GM19023 (cell line): ENCODE data around the gene TANC2.

ENCODE experiments used
- ATAC-seq: cut with Tn5 transposase; IDR thresholded peaks from one replicate; pipeline ENCODE4 v1.9.1; 2021; ENCODE audit warnings: mild to moderate bottlenecking, moderate library complexity; ENCODE audit not compliant: unreplicated experiment

TANC2 gene

DNA sequence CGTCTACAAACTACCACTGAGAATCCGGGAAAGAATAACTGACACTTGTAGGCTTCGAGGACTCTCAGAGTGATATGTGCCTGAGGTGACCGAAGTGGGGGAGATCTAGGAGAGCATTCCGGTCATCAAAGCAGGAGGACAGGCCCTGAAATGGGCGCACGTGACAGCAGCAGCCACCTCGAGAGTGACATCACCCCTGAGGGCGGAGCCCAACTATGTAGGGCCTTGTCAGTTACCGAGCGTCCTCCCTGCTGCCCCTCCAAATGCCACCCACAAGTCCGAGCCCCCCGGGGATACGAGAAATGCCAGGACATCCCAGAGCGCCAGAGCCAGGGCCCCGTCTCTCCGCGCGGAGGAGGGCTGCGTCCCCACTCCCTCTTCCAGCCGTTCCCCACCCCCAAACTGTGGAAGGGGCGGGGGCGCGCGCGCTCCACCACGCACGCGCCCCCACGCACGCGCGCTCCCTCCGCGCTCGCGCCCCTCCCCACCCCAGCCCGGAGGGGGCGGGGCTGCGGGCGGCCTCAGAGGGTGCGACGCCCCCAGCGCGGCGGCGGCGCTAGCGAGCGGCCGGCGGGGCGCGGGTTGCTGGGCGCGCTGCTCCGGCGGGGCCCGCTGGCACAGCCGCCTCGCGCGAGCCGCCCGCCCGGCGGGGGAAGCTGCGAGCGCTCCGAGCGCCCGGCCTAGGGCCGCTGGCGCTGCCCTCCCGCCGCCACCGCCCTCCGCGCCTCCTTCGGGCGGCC lies at the start of gene TANC2:
TANC2 (plus strand) TSS at position 550 of the 740 bp plus-strand sequence. CDS start 43,325 bp downstream, outside the sequence.
- peak; percentile 60 for ATAC-seq

DNA sequence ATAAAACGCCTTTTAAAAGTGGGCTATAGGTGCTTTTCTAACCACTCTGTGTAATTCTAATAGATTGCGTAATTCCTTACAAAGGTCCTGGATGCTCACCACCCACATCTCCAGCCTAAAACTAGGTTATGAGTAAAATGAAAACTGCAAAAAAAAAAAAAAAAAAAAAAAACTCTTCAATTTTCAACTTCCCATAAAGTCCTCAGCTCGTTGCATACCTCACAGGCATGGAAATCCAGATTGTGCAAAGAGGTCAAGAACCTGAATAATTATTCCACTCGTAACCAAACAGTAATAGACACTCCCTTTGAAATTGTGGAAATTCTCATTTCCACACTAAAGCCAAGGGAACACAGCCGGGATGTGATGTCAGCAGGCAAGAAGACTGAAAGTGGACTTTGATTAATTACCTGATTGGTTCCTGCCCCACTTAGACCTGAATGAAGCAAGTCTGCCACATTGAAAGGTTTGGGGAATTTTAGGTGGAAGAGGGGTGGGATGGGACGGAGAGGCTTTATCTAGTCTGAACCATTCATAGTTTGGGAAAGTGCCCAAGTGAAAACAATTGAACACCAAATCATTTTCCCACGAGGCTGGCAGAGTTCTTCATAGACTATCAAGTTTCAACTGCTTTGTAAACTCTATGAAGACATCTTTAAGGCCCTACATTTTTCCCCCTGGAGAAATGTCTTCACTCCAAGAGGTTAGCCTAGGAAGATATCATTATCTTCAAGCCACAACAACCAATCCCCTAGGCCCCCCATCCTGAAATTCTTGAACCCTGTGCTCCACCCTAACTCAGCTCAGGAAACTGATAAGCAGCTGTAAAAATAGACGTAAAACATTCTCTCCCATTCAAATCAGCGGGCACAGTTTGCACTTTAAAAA lies 49.1 kb upstream of the TANC2 start:
- ATAC-seq = no peak

DNA sequence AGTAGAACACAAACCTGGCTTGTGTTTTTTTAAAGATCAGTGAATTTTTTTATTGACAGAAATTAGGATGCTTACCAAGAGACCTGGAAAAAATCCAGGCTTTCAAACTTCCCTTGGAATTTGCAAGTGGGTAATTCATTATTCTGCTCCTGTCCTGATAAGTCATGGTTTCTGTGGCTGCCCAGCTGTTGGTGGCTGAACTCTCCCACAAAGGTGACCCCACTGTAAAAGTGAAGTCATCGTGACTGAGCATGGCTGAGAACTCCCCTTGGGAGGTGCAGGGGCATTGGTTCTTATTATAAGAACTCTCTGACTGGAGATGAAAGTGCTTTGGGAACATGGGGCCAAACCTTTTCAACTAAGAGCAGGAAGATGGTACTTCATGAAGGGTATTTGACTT lies 46.6 kb upstream of the TANC2 start:
- ATAC-seq = no peak

DNA sequence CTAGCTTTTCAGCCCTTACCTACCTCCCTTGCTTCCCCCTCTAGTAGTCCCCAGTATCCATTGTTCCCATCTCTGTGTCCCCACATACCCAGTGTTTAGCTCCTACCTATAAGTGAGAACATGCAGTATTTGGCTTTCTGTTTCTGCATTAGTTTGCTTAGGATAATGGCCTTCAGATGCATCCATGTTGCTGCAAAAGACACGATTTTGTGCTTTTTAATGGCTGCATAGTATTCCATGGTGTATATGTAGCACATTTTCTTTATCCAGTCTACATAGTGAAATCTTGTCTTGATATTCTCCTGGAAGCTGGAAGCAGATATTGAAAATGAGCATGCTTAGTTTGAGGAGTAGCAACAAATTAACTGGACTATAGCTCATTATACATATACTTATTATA lies 45.7 kb upstream of the TANC2 start:
- no peak for ATAC-seq

DNA sequence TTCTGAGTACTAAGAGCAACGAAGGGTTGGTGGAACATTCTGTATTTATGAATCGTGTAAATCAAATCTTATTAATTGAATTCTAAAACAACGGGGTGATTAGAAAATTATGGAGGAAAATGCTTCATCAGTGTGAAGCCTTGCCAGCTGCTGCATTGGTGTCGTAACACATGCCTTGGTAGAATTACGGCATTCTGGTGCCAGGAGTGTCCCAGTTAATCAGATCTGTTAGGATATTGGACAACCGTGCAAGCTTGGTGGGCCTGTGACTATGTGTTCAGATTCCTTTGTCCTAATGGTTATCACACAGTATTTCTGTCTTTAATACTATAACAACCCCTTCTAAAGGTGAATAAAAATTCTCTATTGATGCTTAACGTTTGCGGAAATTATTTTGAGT lies 44.2 kb upstream of the TANC2 start:
- ATAC-seq = no peak

DNA sequence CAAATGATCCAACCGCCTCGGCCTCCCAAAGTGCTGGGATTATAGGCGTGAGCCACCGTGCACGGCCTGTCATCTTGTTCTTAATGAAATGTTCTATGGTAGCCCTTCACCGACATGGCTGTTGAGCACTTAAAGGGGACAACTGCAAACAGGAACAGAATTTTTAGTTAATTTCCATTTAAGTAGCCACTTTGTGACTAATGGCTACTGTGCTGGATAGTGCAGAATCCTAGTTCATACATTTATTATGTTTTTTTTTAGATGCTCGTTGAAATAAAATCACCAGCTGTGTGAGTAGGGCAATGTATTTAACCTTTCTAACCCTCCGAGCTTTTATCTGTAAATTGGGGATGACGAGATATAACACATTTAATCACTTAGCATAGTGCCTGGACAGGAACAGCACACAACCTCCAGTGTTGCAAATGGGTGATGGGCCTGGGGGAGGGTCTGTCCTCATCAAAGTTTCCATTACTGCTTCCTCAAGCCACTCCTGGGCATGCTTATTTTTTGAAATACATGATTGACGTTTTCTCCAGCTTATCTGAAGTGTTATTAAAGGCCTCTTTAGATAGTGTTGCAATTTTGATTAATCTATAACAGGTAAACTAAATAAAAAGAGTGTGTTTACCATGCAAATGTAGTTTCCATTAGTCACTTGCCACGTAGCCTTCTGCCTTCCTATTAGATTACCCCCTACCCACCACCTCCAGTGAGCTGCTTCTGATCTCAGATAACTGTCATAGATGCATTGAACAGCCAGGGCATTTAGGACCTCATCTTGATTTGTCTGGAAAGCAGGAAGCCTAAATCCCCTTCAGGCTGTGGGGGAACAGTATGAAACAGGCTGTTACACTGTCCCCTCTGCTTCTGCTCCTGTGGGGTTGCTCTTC lies 42.5 kb upstream of the TANC2 start:
- ATAC-seq = no peak

DNA sequence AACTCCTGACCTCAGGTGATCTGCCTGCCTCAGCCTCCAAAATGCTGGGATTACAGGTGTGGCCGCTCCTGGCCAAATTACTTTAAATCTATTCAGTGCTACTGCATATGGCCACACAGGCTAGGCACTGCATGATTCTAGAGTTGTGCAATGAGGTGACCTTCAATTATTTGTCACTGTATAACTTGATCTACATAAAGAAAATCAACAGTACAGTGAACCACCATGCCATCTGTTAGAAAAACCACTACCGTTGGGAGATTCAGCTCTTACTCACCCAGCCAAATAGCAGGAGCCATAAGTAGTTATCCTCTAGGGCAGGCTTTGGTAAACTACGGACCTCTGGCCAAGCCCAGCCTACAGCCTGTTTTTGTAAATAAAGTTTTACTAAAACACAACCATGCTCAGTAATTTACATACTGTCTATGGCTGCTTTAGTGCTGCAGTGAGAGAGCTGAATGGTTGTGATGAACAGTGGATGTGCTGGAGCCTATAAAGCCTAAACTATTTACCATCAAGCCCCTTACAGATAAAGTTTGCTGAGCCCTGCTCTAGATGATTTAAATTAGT lies 40.7 kb upstream of the TANC2 start:
- no peak for ATAC-seq

DNA sequence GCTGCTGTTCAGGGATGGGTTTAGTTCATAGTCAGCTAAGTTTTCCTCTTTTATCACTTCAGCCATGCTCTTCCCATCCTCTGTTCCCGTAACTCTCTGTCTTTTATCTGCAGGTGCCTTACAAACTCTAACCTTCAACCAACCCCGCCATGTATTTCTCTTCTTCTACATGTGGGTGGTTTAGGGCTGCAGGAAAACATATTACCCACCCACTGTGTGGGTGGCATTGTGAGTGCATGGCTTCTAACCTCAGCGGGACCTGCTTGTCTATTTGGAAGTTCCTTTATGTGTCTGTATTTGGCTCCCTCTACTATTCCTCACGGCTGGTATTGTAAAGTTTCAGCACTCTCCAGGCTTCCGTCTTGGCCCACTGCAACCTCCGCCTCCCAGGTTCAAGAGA lies 39.0 kb upstream of the TANC2 start:
- ATAC-seq = no peak

DNA sequence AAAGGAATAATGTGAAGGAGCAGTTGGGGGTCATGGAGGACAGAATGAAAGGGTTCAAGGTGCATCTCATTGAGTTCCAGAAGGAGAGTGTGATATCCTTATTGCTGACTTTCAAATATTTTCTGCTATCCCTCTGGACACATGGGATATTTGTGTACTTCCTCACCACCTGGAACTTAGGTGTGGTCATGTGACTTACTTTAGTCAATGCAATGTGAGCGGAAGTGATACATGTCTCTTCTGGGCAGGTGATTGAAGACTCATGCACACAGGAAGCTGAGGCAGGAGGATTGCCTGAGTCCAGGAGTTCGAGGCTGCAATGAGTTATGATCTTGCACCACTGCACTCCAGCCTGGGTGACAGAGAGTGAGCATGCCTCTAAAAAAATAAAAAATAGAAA lies 36.7 kb upstream of the TANC2 start:
- no peak for ATAC-seq

DNA sequence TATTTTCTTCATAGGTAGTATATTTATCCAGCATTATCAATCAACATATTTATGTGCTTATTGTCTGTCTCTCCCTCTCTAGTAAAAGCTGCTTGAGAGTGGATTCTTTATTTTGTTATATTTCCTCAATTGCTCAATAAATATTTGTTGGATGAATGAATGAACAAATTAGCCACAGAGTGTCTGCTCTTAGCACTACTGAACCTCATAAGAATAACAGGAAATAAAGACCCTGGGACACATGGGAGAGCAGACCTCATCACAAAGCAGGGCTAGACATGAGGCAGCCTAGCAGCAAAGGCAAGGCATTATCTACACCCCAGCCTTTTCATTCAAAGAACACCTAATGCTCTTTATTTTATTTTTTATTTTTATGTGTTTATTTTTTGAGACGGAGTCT lies 34.9 kb upstream of the TANC2 start:
- ATAC-seq = no peak

DNA sequence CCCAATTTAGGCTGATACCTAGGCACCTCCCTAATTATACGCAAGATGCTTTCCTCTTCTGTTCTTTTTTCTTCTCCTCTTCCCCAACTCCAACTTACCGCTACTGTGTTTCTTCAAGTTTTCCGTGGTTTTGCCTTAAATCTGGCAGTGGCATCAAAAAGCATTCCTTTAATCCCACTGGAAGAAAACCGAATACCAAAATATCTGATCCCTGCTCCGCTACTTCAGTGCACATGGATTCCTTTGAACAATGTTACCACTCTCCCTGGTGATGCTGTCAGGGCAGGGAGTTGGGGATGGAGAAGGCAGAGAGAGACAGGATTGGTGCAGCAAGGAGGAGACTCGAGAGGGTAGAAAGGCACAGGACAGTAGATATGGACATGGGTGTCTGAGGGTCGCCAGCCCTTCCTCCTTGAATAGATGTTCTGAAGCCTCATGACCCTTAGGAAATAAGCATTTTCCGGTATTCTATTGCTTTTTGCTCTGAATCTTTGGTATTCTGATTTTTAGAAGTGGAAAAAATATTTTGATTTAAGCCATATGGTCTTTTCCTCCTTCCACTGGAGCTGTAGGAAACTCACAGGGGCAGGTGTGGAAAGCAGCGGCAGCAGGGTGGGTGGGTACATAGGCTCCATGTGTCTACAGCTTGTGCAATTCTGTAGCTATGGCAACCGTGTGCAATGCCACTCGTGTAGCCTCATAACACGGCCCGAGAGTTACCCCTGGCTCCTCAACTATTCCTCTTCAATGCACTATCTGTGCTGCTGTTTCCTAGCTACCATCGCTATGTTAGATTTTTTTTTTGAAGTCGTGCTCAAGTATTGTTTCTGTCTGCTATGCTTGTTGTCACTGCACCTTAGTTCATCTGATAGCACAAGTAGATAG lies 32.3 kb upstream of the TANC2 start:
- ATAC-seq = no peak

DNA sequence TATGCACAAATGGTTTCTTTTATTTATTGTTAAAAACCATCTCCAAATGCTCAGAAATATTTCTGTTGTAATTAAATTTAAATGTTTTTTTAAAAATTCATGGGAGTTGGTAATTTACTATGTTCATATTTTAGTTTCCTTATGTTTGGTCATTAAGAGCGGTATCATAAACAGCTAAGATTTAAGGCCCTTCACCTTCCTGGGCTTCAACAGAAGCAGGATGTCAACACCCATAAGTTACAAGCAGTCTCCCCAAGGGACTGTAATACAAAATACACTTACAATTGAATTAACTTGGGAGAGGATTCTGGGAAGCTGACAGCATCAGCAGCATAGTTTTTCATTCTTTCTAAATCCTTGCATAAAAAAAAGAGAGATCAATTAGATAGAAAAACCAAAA lies 30.9 kb upstream of the TANC2 start:
- ATAC-seq = no peak

DNA sequence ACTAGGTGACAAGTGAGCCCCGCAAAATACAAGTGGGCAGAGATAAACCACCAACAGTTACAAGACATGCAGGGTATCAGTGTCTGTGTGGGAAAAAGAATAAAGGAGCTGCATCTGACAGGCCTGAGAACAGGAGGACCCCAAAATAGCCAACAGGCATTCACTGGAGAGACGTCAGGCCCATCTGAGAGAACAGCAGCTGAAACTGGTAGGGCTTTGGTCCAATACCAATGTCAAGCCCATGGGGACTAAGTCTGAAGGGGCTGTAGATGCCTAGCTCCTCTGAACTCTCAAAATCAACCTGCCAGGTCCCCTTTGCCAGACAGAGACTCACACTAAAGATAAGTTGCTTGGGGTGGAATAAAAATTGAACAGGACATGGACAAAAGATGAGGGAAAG lies 30.5 kb upstream of the TANC2 start:
- ATAC-seq = no peak

DNA sequence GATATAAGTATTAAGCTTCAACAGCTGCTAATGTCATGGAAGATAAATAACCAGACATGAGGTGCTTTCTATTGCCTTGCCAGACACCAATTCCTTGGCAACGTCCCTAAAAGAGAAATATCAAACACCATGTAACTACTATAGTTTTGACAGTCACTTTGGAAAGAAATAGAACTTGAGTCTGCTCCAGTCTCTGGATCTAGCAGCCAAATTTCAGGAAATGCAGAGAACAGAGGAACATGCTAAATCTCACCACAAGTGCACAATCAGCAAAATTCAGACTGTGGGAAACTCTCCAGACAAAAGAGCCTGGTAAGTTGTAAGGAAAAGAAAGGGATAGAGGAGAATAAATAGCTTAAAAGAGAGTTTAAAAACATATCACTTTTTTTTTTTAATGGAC lies 28.4 kb upstream of the TANC2 start:
- no peak for ATAC-seq

DNA sequence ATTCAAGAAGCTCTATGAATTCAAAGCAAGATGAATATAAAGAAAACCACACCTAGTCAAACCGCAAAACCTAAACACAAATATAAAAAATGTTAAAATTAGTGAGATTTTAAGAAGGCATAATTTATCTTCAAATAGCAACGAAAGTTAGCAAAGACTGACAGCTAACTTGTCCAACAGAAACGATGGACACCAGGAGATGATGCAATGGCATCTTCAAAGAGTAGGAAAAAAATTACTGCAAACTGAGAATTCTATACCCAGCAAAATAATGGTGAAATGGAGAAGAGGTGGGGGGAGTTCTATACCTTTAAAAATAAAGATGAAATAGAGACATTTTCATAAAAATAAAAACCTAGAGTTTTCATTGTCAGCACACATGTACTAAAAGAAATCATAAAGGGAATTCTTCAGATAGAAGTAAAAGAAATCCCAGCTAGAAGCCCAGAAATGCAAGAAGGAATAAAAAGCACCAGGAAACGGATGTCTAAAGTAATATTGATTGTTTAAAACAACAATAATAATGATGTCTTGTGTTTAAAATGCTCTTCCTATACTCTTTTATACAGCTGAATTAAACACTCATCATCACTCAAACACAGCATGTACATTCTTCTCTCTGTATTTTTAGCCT lies 24.6 kb upstream of the TANC2 start:
- ATAC-seq = no peak

DNA sequence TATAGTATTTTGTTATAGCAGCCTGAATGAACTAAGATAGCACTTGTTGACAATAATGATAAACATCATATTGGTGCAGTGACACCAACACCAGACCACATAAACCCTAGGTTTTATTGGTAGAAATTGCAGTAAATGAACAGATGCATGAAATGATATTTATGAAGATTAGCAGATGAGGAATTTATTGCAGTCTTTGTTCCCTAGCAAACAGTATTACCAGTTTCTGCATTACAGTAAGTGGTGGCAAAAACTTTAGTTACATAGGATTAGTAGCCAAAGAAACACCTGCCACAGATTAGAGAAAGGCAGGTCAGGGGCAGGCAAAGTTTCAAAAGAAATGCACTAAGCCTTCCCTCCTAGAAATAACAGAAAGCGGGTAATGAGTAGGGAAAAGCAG lies 17.7 kb upstream of the TANC2 start:
- ATAC-seq = no peak

DNA sequence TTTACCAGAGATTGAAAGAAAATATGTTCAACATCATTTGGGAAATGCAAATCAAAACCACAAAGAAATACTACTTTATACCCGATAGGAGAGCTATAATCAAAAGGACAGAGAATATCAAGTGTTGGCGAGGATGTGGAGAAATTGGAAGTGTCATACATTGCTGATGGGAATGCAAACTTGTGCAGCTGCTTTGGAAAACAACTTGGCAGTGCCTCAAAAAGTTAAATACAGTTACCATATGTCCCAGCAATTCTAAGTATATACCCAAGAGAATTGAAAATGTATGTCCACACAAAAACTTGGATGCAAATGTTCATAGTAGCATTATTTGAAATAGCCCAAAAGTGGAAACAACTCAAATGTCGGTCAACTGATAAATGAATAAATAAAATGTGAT lies 17.0 kb upstream of the TANC2 start:
- ATAC-seq = no peak

DNA sequence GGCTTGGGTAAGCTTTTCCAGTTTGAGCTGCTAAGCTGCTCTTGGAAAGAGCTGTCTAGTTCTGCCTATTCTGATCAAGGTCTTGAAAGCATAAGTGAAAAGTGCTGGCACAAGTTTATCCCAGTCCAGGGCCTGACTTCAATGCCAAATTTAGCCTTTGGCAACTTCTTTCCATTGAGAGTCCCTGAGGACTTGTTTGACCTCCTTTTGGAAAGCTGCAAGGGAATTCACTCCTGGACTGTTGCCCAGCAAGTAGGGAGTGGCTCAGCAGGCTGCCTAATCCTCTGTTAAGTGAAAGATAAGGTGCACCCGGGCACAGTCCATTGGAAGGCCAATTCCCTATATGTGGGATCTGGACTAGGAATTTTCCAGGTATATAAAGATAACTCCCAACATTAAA lies 16.0 kb upstream of the TANC2 start:
- ATAC-seq = no peak

DNA sequence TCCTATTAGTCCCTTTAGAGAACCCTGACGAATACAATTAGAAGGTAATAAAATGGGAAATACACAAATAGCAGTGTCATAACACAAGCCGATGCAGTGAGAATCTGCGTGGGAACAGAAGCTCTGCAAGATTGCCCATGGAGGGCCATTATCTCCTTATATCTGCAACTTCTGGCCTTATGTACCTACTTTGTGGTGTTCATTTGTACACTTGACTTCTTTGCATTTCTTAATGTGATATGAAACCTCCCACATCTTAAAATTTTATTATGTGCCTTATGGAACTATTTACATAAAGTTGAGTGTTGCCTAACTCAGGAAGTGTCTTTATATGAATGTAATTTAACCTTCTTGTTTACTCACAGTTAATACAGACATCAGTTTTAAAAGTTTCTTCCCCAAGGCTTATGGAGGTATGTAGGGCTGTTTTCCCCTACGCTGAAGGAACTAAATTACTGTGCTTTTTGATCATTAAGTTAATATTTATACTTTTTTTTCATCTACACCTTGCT lies 10.1 kb upstream of the TANC2 start:
- ATAC-seq = no peak
